Measurements from ENCODE around the gene PCNT.

DNA sequence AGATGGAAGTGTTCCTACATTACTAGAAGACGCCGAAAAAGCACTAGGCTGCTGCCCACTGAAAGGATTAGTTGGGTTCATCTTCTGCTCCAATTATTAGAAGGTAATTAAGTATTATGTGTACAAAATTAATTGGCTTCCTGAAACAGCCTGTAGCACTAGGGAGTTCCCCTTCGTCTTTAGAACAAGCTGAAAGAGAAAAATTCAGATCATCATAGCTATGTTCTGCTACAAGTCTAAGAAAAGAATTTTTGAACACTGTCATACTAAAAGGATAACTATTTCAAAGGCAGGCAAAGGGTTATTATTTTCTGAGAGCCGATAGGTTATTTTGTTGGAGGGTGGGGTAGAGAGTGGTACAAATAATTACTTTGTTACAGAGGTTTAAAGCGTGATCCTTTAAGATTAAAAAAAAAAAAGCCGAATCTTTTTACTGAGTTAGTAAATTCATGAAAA is 38.7 kb upstream of the PCNT start, which contains the start of gene MCM3AP:
- no peak for TF ChIP-seq EZH2 (IDR thresholded peaks at IDR 0.05; ENCODE audit: insufficient read depth, poor library complexity, severe bottlenecking)
- no peak for TF ChIP-seq EZH2phosphoT487 (IDR thresholded peaks at IDR 0.05; ENCODE audit: insufficient read depth, low read depth)

Data from GM23248 (cell line).